HepG2 (cell line): ENCODE results near the gene UBAP1L. TPM values are rescaled to one million over a fixed set of nuclear protein-coding genes. Genes with fewer than 3 reads are reported as not detected.

Experiments used
- CBX2 ChIP-seq, 2 experiments: fragments of 200-600 bp in 1 of 2; sonication (generic); formaldehyde crosslinking in 1 of 2; IDR thresholded peaks; 2 replicates each; pipeline versions ENCODE4 v1.7.0 to v1.8.1; 2018 to 2022; ENCODE audit warnings: low read depth in 2 of 2, low read length in 1 of 2, mild to moderate bottlenecking in 1 of 2, missing genetic modification reagents in 1 of 2
- DR1 ChIP-seq: sonication (generic); formaldehyde crosslinking; IDR thresholded peaks from 2 replicates; pipeline ENCODE4 v1.8.0; 2021; ENCODE audit warnings: mild to moderate bottlenecking, missing genetic modification reagents, inconsistent platforms
- GATA4 ChIP-seq: sonication (generic); IDR thresholded peaks from 2 replicates; pipeline ENCODE4 v1.6.1; 2016; ENCODE audit warnings: antibody characterized with exemption, low read depth, borderline replicate concordance
- GATAD1 ChIP-seq: IDR thresholded peaks from 2 replicates; pipeline ENCODE4 v1.6.1; 2016; ENCODE audit warnings: missing genetic modification reagents, missing compliant biosample characterization
- HOXD1 ChIP-seq: sonication (generic); formaldehyde crosslinking; IDR thresholded peaks from 2 replicates; pipeline ENCODE4 v1.5.0; 2020; ENCODE audit warnings: missing genetic modification reagents
- KDM6A ChIP-seq: IDR thresholded peaks from 2 replicates; pipeline ENCODE4 v1.6.1; 2016; ENCODE audit warnings: low read depth
- NFIC ChIP-seq: IDR thresholded peaks from 2 replicates; pipeline ENCODE4 v1.6.1; 2012; ENCODE audit warnings: mild to moderate bottlenecking, low read length, inconsistent platforms
- NFYB ChIP-seq: sonication (generic); formaldehyde crosslinking; IDR thresholded peaks from 2 replicates; pipeline ENCODE4 v1.4.0; 2020; ENCODE audit warnings: missing genetic modification reagents
- SNAI1 ChIP-seq: sonication (generic); formaldehyde crosslinking; IDR thresholded peaks from 2 replicates; pipeline ENCODE4 v1.5.0; 2020; ENCODE audit warnings: mild to moderate bottlenecking, missing genetic modification reagents, borderline replicate concordance
- SYNCRIP ChIP-seq: fragments of 200-400 bp; formaldehyde crosslinking; IDR thresholded peaks from 2 replicates; pipeline ENCODE4 v1.6.1; 2018; ENCODE audit warnings: mild to moderate bottlenecking, low read depth, low read length; ENCODE audit not compliant: insufficient read depth
- TCF7L2 ChIP-seq: IDR thresholded peaks from 2 replicates; pipeline ENCODE4 v1.6.1; 2011; ENCODE audit warnings: mild to moderate bottlenecking, low read depth, low read length, moderate library complexity
- ZNF839 ChIP-seq: sonication (generic); formaldehyde crosslinking; IDR thresholded peaks from 2 replicates; pipeline ENCODE4 v1.4.0; 2020; ENCODE audit warnings: missing genetic modification reagents, mild to moderate bottlenecking, borderline replicate concordance
- ZNF891 ChIP-seq: sonication (generic); formaldehyde crosslinking; IDR thresholded peaks from 2 replicates; pipeline ENCODE4 v1.5.0; 2020; ENCODE audit warnings: mild to moderate bottlenecking, missing genetic modification reagents
- ZSCAN20 ChIP-seq: sonication (generic); formaldehyde crosslinking; IDR thresholded peaks from 2 replicates; pipeline ENCODE4 v1.4.0; 2020; ENCODE audit warnings: missing genetic modification reagents, mild to moderate bottlenecking, borderline replicate concordance
- polyA plus RNA-seq, 8 experiments: library from polyadenylated mRNA; depleted of rRNA in 3 of 8; stranded (reverse) in 7 of 8; unstranded in 1 of 8; fragments of >200 nt; fragmentation: Illumina TruSeq in 4 of 8; extraction: Trizol in 4 of 8; gene quantifications; 2 replicates each; pipeline versions ENCODE4 v1.2.1 to v1.2.3, GENCODE V29; 2011 to 2016; ENCODE audit warnings: low read depth in 4 of 8, missing spikeins in 1 of 8, mixed read lengths in 1 of 8; ENCODE audit not compliant: insufficient read depth in 1 of 8
- total RNA-seq, 5 experiments: library from RNA; depleted of rRNA; stranded (reverse); fragments of >200 nt; fragmentation: Illumina TruSeq; extraction: Trizol; gene quantifications; 2 replicates each; pipeline ENCODE4 v1.2.3, GENCODE V29; 2016; ENCODE audit warnings: low read depth in 1 of 5
- TF ChIP-seq, protein P1 (sequence below): IDR thresholded peaks from 2 replicates; pipeline ENCODE4 v1.6.1; 2018; ENCODE audit warnings: missing genetic modification reagents
- TF ChIP-seq, protein P2 (sequence below): sonication (generic); formaldehyde crosslinking; IDR thresholded peaks from 2 replicates; pipeline ENCODE4 v1.5.1; 2020; ENCODE audit warnings: missing genetic modification reagents, mild to moderate bottlenecking, borderline replicate concordance
- TF ChIP-seq, protein P3 (sequence below): sonication (generic); formaldehyde crosslinking; IDR thresholded peaks from 2 replicates; pipeline ENCODE4 v1.4.0; 2020; ENCODE audit warnings: missing genetic modification reagents
- TF ChIP-seq, protein P4 (sequence below): sonication (generic); formaldehyde crosslinking; IDR thresholded peaks from 2 replicates; pipeline ENCODE4 v1.9.0; 2022; ENCODE audit warnings: low read depth, missing genetic modification reagents
- TF ChIP-seq, protein P5 (sequence below): sonication (generic); formaldehyde crosslinking; IDR thresholded peaks from 2 replicates; pipeline ENCODE4 v1.4.0; 2020; ENCODE audit warnings: missing genetic modification reagents, borderline replicate concordance

Gene UBAP1L
- total and polyA plus RNA-seq, 2 of the 13 experiments (the other 11 are each of a cell fraction or from before 2014, with no cell fraction given) = 0.86 to 1.4 TPM

DNA sequence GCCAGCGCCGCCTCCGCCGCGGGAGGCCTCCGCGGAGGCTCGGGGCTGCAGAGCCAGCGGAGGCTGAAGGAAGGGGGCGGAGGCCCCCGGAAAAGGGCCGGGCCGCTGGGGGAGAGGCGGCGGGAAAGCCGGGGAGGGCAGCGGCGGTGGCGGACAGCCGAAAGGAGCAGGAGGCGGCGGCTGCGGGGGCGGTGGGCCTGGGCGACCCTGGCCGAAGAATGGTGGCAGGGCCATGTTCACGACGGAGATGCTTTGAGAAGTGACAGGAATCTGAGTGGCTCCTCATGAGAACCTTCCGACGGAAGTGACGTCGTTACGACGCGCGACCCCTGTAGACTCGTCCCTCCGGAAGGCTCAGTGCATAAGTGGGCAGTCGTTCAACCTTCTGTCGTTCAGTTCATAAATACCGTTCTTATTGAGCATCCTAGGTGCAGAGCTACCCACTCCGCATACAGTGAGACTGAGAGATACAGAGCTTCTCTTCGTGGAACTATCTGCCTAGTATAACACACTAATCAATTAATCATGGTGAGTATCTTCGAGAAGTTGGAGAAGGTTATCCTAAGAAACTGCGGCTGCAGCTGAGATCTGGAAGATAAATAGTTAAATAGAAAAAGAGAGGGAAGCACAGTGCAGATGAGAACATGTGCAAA, 18.7 kb upstream of the UBAP1L start, which contains the start of gene PDCD7 (continued):
- TF ChIP-seq NFYB (peak; percentile 60), ZNF891 (CRISPR knock-in tag) (no peak; the same call in 1 of the 2 replicates), GATAD1 (CRISPR knock-in tag) (peak; percentile 98), DR1 (CRISPR knock-in tag) (peak; percentile 57; the same call in 1 of the 2 replicates), GATA4 (peak; percentile 47; the same call in 1 of the 2 replicates), KDM6A (CRISPR knock-in tag) (no peak), TCF7L2 (no peak), SNAI1 (no peak), ZSCAN20 (CRISPR knock-in tag) (no peak), SYNCRIP (no peak), HOXD1 (CRISPR knock-in tag) (no peak), NFIC (no peak), ZNF839 (no peak), CBX2 (IDR thresholded peaks at IDR 0.05; ENCODE audit: low read depth, low read length) (no peak), CBX2 (CRISPR knock-in tag; IDR thresholded peaks at IDR 0.05; ENCODE audit: low read depth) (no peak)
- TF ChIP-seq, protein P1, sequence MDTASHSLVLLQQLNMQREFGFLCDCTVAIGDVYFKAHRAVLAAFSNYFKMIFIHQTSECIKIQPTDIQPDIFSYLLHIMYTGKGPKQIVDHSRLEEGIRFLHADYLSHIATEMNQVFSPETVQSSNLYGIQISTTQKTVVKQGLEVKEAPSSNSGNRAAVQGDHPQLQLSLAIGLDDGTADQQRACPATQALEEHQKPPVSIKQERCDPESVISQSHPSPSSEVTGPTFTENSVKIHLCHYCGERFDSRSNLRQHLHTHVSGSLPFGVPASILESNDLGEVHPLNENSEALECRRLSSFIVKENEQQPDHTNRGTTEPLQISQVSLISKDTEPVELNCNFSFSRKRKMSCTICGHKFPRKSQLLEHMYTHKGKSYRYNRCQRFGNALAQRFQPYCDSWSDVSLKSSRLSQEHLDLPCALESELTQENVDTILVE (CRISPR knock-in tag) = peak; percentile 80
- TF ChIP-seq, protein P2, sequence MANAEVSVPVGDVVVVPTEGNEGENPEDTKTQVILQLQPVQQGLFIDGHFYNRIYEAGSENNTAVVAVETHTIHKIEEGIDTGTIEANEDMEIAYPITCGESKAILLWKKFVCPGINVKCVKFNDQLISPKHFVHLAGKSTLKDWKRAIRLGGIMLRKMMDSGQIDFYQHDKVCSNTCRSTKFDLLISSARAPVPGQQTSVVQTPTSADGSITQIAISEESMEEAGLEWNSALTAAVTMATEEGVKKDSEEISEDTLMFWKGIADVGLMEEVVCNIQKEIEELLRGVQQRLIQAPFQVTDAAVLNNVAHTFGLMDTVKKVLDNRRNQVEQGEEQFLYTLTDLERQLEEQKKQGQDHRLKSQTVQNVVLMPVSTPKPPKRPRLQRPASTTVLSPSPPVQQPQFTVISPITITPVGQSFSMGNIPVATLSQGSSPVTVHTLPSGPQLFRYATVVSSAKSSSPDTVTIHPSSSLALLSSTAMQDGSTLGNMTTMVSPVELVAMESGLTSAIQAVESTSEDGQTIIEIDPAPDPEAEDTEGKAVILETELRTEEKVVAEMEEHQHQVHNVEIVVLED = peak; percentile 51; the same call in 1 of the 2 replicates
- TF ChIP-seq, protein P3, sequence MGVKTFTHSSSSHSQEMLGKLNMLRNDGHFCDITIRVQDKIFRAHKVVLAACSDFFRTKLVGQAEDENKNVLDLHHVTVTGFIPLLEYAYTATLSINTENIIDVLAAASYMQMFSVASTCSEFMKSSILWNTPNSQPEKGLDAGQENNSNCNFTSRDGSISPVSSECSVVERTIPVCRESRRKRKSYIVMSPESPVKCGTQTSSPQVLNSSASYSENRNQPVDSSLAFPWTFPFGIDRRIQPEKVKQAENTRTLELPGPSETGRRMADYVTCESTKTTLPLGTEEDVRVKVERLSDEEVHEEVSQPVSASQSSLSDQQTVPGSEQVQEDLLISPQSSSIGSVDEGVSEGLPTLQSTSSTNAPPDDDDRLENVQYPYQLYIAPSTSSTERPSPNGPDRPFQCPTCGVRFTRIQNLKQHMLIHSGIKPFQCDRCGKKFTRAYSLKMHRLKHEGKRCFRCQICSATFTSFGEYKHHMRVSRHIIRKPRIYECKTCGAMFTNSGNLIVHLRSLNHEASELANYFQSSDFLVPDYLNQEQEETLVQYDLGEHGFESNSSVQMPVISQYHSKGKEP (CRISPR knock-in tag) = peak; percentile 41; the same call in 1 of the 2 replicates
- TF ChIP-seq, protein P4, sequence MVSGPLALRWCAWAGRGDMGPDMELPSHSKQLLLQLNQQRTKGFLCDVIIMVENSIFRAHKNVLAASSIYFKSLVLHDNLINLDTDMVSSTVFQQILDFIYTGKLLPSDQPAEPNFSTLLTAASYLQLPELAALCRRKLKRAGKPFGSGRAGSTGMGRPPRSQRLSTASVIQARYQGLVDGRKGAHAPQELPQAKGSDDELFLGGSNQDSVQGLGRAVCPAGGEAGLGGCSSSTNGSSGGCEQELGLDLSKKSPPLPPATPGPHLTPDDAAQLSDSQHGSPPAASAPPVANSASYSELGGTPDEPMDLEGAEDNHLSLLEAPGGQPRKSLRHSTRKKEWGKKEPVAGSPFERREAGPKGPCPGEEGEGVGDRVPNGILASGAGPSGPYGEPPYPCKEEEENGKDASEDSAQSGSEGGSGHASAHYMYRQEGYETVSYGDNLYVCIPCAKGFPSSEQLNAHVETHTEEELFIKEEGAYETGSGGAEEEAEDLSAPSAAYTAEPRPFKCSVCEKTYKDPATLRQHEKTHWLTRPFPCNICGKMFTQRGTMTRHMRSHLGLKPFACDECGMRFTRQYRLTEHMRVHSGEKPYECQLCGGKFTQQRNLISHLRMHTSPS = no peak
- TF ChIP-seq, protein P5, sequence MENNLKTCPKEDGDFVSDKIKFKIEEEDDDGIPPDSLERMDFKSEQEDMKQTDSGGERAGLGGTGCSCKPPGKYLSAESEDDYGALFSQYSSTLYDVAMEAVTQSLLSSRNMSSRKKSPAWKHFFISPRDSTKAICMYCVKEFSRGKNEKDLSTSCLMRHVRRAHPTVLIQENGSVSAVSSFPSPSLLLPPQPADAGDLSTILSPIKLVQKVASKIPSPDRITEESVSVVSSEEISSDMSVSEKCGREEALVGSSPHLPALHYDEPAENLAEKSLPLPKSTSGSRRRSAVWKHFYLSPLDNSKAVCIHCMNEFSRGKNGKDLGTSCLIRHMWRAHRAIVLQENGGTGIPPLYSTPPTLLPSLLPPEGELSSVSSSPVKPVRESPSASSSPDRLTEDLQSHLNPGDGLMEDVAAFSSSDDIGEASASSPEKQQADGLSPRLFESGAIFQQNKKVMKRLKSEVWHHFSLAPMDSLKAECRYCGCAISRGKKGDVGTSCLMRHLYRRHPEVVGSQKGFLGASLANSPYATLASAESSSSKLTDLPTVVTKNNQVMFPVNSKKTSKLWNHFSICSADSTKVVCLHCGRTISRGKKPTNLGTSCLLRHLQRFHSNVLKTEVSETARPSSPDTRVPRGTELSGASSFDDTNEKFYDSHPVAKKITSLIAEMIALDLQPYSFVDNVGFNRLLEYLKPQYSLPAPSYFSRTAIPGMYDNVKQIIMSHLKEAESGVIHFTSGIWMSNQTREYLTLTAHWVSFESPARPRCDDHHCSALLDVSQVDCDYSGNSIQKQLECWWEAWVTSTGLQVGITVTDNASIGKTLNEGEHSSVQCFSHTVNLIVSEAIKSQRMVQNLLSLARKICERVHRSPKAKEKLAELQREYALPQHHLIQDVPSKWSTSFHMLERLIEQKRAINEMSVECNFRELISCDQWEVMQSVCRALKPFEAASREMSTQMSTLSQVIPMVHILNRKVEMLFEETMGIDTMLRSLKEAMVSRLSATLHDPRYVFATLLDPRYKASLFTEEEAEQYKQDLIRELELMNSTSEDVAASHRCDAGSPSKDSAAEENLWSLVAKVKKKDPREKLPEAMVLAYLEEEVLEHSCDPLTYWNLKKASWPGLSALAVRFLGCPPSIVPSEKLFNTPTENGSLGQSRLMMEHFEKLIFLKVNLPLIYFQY = peak; percentile 51; the same call in 1 of the 2 replicates
